ENCODE measurements around the gene IQCH.
A peak's percentile ranks its signal among the peaks of the same experiment; 100 is the strongest.
"Not testable (repeated sequence)": the region's sequence is repeated elsewhere in the genome, so short reads cannot be mapped to it uniquely, and the experiment has no call there.

Gene IQCH

DNA sequence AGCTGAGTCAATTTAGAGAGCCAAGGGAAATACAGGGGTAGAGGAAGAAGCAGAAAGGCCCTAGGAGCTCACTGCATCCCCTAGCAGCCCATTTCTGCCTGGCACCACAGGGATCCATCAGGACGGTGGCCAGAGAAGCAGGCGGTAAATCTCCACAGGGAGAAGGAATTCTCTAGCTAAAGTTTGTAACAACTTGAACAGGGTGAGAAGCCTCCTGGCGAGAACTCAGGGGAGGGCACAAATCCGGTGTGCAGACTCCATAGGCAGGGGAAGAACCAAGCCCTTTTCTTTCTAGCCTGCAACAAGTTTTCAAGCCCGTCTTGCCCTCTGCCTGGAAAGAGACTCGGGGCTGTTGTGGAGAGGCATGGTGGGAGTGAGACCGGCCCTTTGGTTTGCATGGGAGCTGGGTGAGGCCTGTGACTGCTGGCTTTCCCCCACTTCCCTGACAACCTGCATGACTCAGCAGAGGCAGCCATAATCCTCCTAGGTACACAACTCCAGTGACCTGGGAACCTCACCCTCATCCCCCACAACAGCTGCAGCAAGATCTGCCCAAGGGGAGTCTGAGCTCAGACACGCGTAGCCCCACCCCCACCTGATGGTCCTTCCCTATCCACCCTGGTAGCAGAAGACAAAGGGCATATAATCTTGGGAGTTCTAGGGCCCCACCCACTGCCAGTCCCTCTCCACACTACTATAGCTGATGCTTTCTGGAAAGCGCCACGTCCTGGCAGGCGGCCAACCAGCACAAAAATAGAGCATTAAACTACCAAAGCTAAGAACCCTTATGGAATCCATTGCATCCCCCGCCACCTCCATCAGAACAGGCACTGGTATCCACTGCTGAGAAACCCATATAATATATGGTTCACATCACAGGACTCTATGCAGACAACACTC, 182.0 kb downstream of the IQCH start:
- not testable (repeated sequence) for DNase-seq

GRCh38 chr15:67444100-67444499, 189.5 kb downstream of the IQCH start:
- no peak for DNase-seq

DNA sequence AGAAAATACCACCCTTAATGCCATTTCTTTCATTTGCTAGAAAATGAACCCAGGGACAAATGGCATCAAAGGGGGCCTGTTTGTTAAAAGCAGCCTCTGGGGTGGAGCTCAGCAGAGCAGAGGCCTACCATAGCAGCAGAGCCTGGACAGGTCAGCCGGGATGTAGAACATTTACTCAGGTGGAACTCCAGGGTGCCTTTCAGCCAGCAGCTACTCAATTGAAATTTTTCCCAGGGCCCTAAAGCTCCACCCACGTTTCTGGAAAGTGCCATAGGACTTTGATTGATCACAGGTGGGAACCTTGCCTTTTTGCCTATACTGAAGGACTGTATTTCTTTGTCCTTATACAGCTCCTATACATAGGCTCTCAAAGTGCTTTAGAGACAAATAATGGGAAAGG, 191.9 kb downstream of the IQCH start:
- DNase-seq, result no peak

GRCh38 chr15:67448372-67448771, 193.8 kb downstream of the IQCH start:
- not testable (repeated sequence) for DNase-seq

DNA sequence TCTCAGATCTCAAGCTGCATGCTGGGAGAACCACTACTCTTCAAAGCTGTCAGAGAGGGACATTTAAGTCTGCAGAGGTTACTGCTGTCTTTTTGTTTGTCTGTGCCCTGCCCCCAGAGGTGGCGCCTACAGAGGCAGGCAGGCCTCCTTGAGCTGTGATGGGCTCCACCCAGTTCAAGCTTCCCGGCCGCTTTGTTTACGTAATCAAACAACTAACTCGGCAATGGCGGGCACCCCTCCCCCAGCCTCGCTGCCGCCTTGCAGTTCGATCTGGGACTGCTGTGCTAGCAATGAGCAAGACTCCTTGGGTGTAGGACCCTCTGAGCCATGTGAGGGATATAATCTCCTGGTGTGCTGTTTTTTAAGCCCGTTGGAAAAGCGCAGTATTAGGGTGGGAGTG, 199.1 kb downstream of the IQCH start:
- DNase-seq, result not testable (repeated sequence)

GRCh38 chr15:67456677-67457529, 202.3 kb downstream of the IQCH start:
- peak in 47 of 51 donors; percentile 2 to 80 (median 55) for DNase-seq

DNA sequence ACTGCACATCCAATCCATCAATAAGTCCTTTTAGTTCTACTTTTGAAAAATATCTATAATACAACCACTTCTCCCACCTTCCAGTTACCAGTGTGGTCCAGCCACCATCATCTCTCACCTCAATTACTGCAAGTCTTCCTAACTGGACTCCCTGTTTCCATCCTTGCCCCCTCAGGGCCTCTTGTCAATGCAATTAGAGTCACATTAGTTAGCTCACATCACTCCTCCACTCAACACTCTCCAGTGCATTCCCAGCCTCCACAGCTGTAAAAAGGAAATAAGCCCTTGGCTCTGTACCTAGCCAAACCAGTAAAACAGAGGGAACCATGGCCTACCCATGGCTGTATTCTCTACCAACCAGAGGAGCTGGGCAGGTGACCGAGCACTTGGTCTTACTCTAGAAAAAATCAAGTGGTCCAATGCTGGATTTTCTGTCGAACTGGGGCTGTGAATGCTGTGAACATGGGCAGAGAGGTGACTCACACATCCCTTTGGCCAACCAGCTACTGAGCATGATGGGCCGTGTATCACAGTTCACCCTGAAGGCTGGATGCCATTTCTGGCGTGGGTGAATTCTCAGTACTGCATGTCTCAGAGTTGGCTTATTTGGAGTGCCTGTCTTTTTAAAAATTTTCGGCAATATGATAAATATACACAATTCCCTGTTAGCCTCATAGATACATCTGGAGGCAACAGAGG, 203.9 kb downstream of the IQCH start:
- DNase-seq, result no peak

GRCh38 chr15:67460521-67460920, 205.9 kb downstream of the IQCH start:
- no peak for DNase-seq

DNA sequence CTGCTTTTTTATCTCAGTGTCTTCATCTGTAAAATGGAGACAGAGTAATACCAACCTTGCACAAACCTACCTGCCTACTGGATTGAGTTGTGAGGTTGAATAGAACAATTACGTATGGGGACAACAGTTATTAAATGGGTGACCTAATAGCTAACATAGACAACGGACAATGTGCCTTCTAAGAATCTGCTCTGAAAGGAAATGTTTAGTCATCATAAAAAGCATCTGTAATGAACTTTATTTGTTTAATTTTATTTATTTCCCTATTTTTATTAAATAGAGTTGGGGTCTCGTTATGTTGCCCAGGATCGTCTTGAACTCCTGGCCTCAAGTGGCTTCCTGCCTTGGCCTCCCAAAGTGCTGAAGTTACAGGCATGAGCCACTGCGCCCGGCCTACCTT, 207.1 kb downstream of the IQCH start:
- DNase-seq, result no peak

DNA sequence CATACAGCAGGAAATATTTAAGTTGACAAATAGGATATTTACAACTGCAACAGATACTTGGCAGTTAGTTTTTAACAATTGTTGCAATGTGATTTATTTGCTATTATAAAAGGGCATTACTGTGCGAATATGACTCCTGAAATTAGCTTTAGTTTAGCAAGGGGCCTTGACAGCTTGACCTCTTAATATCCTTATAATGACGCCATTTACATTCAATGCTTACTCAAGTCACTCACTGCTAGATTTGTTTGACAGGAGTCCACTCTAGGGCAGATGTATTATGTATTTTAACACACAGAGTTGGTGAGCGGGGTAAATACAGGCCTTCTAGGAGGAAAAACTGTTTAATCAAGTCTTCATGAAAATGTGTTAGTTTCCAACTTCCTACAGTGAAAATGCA, 208.3 kb downstream of the IQCH start:
- DNase-seq, result no peak

DNA sequence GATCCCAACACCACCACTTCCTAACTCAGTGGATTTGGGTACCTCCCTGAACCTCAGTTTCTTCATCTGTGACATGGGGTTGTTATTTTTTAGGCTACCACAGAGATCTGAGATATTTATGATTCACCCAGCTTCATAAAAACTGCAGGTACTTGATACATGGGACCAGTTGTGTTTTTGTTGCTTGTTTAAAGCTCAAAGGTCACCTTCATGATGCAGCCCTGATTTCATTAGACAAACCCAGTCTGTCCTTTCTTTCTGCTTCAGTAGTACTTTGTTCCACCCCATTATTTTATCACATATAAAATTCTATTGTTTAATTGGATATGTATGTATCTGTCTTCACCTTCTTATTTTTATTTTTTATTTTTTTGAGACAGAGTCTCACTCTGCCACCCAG, 208.9 kb downstream of the IQCH start:
- DNase-seq, result no peak

DNA sequence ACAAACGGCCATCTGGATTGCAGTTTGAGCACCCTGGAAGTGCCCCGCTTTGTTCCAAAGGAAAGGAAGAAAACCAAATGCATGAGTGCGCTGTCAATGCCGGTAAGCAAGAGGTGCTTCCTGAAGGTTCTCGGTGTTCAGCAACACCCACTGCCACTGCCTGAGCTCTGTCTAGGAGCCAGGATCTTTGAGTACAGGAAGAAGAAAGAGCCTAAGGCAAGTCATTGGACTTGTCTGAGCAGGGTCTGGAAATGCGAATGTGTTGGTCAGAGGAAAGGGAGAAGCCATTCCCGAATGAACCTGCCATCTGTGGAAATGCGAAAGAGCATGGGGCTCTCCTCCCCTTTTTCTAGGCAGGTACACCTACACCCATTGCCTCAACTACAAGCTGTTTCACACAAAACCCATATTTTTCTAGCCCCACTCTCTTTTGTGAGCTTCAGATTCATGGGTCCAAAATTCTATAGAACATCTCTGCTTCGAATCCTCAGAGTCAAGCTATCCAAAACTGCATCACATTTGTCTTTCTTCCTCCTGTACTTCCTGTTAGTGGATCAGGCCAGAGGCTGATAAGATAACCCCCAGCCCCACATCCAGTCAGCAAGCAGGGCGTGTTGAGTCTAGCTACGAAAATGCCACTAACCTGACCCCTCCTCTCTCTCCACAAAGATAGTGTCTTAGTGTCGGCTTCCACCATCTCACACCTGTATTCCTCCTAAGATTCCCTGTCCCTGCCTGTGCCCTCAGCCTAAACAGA, 210.8 kb downstream of the IQCH start:
- DNase-seq, result no peak

DNA sequence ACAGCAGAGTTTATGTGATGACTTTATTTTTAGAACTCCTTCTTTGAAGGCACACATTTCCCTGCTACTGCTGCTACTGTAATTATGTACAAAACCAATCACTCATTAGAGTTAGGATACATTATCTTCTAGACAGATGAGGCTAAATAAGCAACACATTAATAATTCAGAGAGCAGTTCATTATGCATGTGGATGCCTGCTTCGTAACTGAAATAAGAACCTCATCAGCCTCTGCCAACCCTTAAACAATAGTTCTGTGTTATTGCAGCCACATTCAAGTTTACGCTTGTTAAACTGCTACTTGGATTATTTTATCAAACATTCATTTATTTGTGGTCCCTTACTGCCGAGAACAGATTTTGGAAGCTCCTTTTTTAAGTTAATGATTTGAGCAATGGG, 213.8 kb downstream of the IQCH start:
- DNase-seq, result peak in 2 of 51 donors; percentile 0 to 3

- no peak for DNase-seq
These were observed 215.1 kb downstream of the IQCH start for GRCh38 chr15:67469680-67470079.

GRCh38 chr15:67472957-67473356, 218.4 kb downstream of the IQCH start:
- no peak for DNase-seq

- DNase-seq, result no peak
These were observed 220.0 kb downstream of the IQCH start for GRCh38 chr15:67474405-67475110.

GRCh38 chr15:67479781-67480505, 225.4 kb downstream of the IQCH start:
- no peak for DNase-seq

DNA sequence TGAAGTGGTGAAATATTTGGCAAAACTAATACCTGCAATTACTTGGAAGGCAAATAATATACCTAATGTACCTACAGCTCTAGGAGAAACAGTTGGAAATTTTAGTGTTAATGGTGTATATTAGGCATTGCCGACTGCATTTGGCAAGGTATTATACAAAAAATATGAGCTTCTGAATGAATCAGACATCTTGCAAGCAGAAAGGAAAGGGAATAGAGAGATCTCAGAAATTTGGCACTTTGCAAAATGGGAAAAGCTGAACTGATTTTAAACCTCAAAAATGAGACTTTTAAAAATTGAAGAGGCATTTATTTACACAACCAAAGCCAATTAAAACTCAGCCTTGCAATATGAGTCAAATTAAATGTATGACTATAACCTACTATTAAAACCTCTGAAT, 226.2 kb downstream of the IQCH start:
- DNase-seq, result no peak

GRCh38 chr15:67481680-67482079, 227.1 kb downstream of the IQCH start:
- no peak for DNase-seq

DNA sequence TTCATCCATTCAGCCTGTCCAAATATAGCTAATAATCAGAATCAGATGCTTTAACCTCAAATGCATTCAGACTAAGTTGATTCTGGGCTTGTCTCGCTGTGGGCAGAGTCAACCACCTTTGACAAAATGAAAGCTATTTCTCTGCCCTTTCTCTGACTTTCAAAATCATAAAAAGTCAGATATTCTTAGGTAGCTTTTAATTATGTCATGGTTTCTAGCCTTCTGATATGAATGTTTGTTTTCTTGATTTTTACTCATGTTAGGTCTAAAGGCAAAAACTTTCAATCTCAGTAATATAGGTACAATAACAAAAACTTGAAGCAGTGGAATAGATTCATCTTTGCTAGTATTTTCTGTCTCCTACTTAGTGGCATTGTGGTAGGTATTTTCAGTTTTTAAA, 241.0 kb downstream of the IQCH start:
- no peak for DNase-seq

Data from hypothalamus (tissue), 51 donors.